Neutrophil (primary cell): ENCODE results near the gene LLGL1.

Source experiments
- H3K27ac ChIP-seq: fragments of 200-600 bp; sonication (generic); 2 replicates; pipeline ENCODE4 v1.5.1; 2016; ENCODE audit warnings: mild to moderate bottlenecking, moderate library complexity
- H3K27me3 ChIP-seq: fragments of 200-600 bp; sonication (generic); 2 replicates; pipeline ENCODE4 v1.6.0; 2016; ENCODE audit warnings: mild to moderate bottlenecking
- H3K36me3 ChIP-seq: fragments of 200-600 bp; sonication (generic); 2 replicates; pipeline ENCODE4 v1.5.1; 2017
- H3K4me1 ChIP-seq, 2 experiments: fragments of 200-600 bp in 1 of 2; sonication (generic) in 1 of 2; 1 replicate in 1 of 2; 2 replicates in 1 of 2; pipeline versions ENCODE4 v1.5.1 to v1.6.1; 2013 to 2016; ENCODE audit warnings: low read depth in 1 of 2, low read length in 1 of 2, mild to moderate bottlenecking in 1 of 2, moderate library complexity in 1 of 2; ENCODE audit not compliant: control insufficient read depth in 1 of 2, insufficient read depth in 1 of 2
- H3K4me3 ChIP-seq, 2 experiments: fragments of 200-600 bp in 1 of 2; sonication (generic) in 1 of 2; 1 replicate in 1 of 2; 2 replicates in 1 of 2; pipeline ENCODE4 v1.5.1; 2013 to 2016; ENCODE audit warnings: low read depth in 1 of 2, low read length in 1 of 2, mild to moderate bottlenecking in 1 of 2, moderate library complexity in 1 of 2
- H3K9me3 ChIP-seq: fragments of 200-600 bp; sonication (generic); 2 replicates; pipeline ENCODE4 v1.5.1; 2016
- TF ChIP-seq, protein P1 (sequence below): fragments of 200-600 bp; sonication (generic); IDR thresholded peaks from 2 replicates; pipeline ENCODE4 v1.5.1; 2016; ENCODE audit warnings: antibody characterized with exemption

Gene LLGL1

DNA sequence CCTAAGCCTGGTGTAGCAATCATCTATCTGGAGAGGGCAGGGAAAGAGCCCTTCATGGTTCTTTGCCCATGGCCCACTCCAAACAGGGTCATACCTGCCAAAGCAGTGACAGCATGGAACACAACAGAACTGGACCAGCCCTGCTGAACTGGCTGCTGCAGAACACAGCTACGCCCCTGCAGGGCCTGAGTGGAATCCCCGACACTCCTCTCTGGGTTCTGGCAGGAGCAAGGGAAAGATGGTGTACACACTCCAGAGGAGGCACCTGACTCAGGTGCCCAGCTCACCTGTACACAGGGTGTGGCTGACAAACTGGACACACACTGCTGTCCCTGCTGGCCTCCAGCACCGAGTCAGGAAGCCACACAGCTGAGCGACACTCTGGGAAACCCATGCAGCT, 54.8 kb downstream of the LLGL1 start:
- H3K9me3 ChIP-seq, result no peaks in the 10 kb centered on the region
- TF ChIP-seq, protein P1, sequence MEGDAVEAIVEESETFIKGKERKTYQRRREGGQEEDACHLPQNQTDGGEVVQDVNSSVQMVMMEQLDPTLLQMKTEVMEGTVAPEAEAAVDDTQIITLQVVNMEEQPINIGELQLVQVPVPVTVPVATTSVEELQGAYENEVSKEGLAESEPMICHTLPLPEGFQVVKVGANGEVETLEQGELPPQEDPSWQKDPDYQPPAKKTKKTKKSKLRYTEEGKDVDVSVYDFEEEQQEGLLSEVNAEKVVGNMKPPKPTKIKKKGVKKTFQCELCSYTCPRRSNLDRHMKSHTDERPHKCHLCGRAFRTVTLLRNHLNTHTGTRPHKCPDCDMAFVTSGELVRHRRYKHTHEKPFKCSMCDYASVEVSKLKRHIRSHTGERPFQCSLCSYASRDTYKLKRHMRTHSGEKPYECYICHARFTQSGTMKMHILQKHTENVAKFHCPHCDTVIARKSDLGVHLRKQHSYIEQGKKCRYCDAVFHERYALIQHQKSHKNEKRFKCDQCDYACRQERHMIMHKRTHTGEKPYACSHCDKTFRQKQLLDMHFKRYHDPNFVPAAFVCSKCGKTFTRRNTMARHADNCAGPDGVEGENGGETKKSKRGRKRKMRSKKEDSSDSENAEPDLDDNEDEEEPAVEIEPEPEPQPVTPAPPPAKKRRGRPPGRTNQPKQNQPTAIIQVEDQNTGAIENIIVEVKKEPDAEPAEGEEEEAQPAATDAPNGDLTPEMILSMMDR, result no peak
- H3K27me3 ChIP-seq, result no peaks in the 10 kb centered on the region
- no peaks in the 10 kb centered on the region for H3K4me1 ChIP-seq
- H3K4me3 ChIP-seq, result no peak overlapping the region
- peaks cover 100% of the 10 kb centered on the region for H3K36me3 ChIP-seq
- no peak overlapping the region for H3K27ac ChIP-seq

DNA sequence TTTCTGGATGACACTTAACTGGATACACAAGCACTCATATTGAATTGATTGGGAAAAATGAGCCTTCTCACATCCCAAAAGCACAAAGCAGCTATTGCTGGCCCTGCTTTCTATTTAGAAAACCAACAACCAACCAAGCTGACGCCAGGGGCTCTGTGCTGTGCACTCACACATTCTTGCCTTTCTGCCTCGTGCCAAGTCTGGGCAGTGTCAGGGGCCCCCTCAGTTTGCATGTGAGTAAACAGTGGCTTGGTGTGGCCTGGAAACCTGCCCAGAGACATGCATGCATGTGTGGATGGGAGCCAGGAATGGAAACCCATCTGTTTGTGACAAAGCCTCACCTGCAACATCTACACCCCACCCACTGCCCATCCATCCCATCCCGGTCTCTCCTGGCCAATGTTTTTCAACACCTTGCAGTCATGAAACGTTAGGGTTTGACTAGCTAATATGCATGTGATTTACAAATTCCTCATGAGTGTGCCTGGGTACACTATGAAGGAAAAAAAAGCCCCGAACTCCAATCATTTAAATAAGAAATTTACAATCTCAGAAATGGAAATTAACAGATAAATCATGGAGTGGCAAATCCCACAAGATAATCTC, 55.4 kb downstream of the LLGL1 start:
- TF ChIP-seq, protein P1, result no peak

GRCh38 chr17:18281788-18282187, 56.4 kb downstream of the LLGL1 start:
- Histone ChIP-seq H3K36me3 (peaks cover 98% of the 10 kb centered on the region), H3K4me3 (no peak overlapping the region), H3K27me3 (no peaks in the 10 kb centered on the region), H3K9me3 (no peaks in the 10 kb centered on the region), H3K27ac (no peak overlapping the region), H3K4me1 (no peaks in the 10 kb centered on the region)
- TF ChIP-seq, protein P1, result no peak

More for the DNA sequence above, 55.4 kb downstream of the LLGL1 start:
- Histone ChIP-seq H3K4me1 (no peaks in the 10 kb centered on the region), H3K27me3 (no peaks in the 10 kb centered on the region), H3K9me3 (no peaks in the 10 kb centered on the region), H3K4me3 (no peak overlapping the region), H3K36me3 (peaks cover 100% of the 10 kb centered on the region), H3K27ac (no peak overlapping the region)

- H3K36me3 ChIP-seq, result peaks cover 96% of the 10 kb centered on the region
These were observed 59.9 kb downstream of the LLGL1 start for GRCh38 chr17:18285296-18285695.

GRCh38 chr17:18291718-18292540, 66.5 kb downstream of the LLGL1 start:
- H3K36me3 ChIP-seq, result peaks cover 72% of the 10 kb centered on the region

More at GRCh38 chr17:18285296-18285695, 59.9 kb downstream of the LLGL1 start:
- H3K4me3 ChIP-seq, result no peak overlapping the region
- no peaks in the 10 kb centered on the region for H3K27me3 ChIP-seq
- H3K9me3 ChIP-seq, result no peaks in the 10 kb centered on the region
- no peak overlapping the region for H3K27ac ChIP-seq
- TF ChIP-seq, protein P1, result no peak
- no peaks in the 10 kb centered on the region for H3K4me1 ChIP-seq

More at GRCh38 chr17:18291718-18292540, 66.5 kb downstream of the LLGL1 start:
- TF ChIP-seq, protein P1, result no peak
- Histone ChIP-seq H3K27me3 (no peaks in the 10 kb centered on the region), H3K4me1 (peaks cover 11 to 12% of the 10 kb centered on the region in 2 experiments), H3K4me3 (no peak overlapping the region), H3K27ac (peak overlapping the region; percentile 21), H3K9me3 (no peaks in the 10 kb centered on the region)
